NT2/D1 (cell line): Measurements from ENCODE around the gene THAP9.
"Not testable (repeated sequence)": the region's sequence is repeated elsewhere in the genome, so short reads cannot be mapped to it uniquely, and the experiment has no call there.

Source experiments
- DNase-seq: peaks from one replicate; pipeline ENCODE4 v3.0.0-alpha.2; 2011; ENCODE audit warnings: low read depth, low spot score
- H3K27me3 ChIP-seq: 2 replicates; pipeline ENCODE4 v1.6.0; 2011; ENCODE audit warnings: mild to moderate bottlenecking; ENCODE audit not compliant: insufficient read length, insufficient read depth
- H3K36me3 ChIP-seq: 2 replicates; pipeline ENCODE4 v1.6.1; 2011; ENCODE audit warnings: mild to moderate bottlenecking, low read length, mixed read lengths; ENCODE audit not compliant: insufficient read depth, insufficient read length
- H3K4me1 ChIP-seq: 2 replicates; pipeline ENCODE4 v1.5.1; 2011; ENCODE audit not compliant: insufficient read depth, insufficient read length
- H3K4me3 ChIP-seq: 2 replicates; pipeline ENCODE4 v1.5.1; 2011; ENCODE audit warnings: low read depth; ENCODE audit not compliant: insufficient read length
- H3K9ac ChIP-seq: 2 replicates; pipeline ENCODE4 v1.6.0; 2011; ENCODE audit warnings: low read depth; ENCODE audit not compliant: insufficient read length
- H3K9me3 ChIP-seq: 2 replicates; pipeline ENCODE4 v1.5.1; 2011; ENCODE audit warnings: mild to moderate bottlenecking, low read length; ENCODE audit not compliant: insufficient read depth
- SUZ12 ChIP-seq: IDR thresholded peaks from 2 replicates; pipeline ENCODE4 v1.6.1; 2011; ENCODE audit not compliant: insufficient read length, insufficient read depth; ENCODE audit errors: extremely low read depth
- YY1 ChIP-seq: IDR thresholded peaks from 2 replicates; pipeline ENCODE4 v1.6.1; 2011; ENCODE audit not compliant: insufficient read length, insufficient read depth
- ZNF274 ChIP-seq: IDR thresholded peaks from 2 replicates; pipeline ENCODE4 v1.6.1; 2011; ENCODE audit warnings: mild to moderate bottlenecking, low read depth, low read length

The THAP9 gene

DNA sequence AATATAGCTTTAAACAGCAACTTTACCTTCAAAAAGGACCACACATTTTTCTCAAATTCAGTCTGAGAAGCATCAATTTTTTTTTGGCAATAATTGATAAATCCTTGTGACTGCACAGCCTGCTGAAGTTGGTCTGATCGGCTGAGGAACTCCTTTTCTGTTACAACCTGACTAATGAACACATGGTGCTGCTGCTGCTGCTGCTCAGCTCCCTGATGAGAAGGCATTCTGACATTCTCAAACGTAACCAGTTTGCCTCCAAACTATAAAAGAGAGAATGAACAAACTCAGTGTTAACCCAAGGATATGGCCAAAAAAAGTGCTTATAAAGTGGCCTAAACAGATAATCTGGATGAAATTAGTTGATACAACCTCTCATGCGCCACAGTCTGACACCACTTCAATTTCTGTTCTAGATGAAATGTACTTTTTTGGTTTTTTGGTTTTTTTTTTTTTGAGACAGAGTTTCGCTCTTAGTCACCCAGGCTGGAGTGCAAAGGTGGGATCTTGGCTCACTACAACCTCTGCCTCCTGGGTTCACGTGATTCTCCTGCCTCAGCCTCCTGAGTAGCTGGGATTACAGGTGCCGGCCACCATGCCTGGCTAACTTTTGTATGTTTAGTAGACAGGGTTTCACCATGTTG is 36.1 kb upstream of the THAP9 start:
- Histone ChIP-seq H3K4me3 (no peak overlapping the region), H3K9me3 (no peaks in the 10 kb centered on the region), H3K4me1 (no peaks in the 10 kb centered on the region), H3K9ac (no peak overlapping the region), H3K27me3 (no peaks in the 10 kb centered on the region), H3K36me3 (peaks cover 72% of the 10 kb centered on the region)
- DNase-seq: no peak
- TF ChIP-seq SUZ12 (no peak), ZNF274 (no peak), YY1 (no peak)

DNA sequence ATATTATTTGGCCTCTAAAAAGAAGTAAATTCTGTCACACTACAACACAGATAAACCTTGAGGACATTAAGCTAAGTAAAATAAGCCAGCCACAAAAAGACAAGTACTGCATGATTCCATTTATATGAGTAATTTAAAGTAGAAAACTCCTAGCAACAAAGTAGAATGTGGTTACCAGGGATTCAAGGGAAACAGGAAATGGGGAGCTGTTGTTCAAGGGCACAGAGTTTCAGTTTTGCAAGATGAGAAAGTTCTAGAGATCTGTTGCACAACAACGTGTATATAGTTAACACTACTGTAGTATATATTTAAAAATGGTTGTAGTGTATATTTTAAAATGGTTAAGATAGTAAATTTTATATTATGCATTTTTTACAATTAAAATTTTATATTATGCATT is 34.9 kb upstream of the THAP9 start:
- Histone ChIP-seq H3K27me3 (no peaks in the 10 kb centered on the region), H3K9ac (no peak overlapping the region), H3K9me3 (no peaks in the 10 kb centered on the region), H3K36me3 (peaks cover 79% of the 10 kb centered on the region), H3K4me3 (no peak overlapping the region), H3K4me1 (no peaks in the 10 kb centered on the region)
- TF ChIP-seq SUZ12 (no peak), YY1 (no peak), ZNF274 (no peak)
- DNase-seq: no peak

DNA sequence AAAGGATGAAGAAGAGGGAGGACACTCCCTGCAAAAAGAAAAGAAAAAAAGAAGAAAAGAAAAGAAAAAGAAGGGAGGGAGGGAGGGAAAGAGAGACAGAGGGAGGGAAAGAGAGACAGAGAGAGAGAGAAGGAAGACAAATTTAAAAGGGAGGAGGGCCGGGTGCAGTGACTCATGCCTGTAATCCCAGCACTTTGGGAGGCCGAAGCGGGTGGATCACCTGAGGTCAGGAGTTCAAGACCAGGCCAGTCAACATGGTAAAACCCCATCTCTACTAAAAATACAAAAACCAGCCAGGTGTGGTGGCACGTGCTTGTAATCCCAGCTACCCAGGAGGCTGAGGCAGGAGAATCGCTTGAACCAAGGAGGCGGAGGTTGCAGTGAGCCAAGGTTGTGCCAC is 34.5 kb upstream of the THAP9 start:
- not testable (repeated sequence) for H3K4me3 ChIP-seq, H3K9ac ChIP-seq, H3K9me3 ChIP-seq, DNase-seq, H3K27me3 ChIP-seq, H3K4me1 ChIP-seq
- H3K36me3 ChIP-seq: peaks cover 81% of the 10 kb centered on the region

DNA sequence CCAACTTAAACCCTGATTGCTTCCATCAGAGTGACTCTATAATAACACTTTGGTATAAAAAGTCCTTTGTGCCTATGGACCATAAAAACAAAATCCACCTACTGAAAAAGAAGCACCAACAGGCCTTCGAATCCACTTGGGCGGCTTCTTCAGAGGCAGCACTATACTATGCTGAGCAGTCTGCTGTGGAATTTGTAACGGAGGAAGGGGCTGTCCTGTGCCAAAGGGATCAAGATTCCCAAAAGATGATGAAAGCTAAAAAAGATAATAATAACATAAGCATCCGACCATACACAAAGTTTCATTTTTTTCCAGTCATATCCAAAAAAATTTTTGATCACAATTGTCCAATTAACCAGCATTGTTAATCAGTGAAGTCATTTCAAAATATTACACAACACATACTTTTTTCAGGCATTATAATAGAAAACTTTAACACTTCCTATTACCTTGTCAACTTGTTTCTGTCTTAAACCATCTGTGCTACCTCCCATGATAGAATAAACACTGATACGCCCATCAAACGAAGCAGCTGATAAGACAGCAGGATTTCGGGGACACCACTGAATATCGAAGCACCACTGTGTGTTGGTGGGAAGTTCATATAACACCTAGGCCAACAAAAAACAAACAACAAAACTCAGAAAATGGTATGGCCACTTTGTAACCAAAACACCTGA is 33.7 kb upstream of the THAP9 start:
- Histone ChIP-seq H3K36me3 (peaks cover 82% of the 10 kb centered on the region), H3K4me1 (no peaks in the 10 kb centered on the region), H3K9me3 (no peaks in the 10 kb centered on the region), H3K4me3 (no peak overlapping the region), H3K27me3 (no peaks in the 10 kb centered on the region), H3K9ac (no peak overlapping the region)
- TF ChIP-seq SUZ12 (no peak), YY1 (no peak), ZNF274 (no peak)
- no peak for DNase-seq

DNA sequence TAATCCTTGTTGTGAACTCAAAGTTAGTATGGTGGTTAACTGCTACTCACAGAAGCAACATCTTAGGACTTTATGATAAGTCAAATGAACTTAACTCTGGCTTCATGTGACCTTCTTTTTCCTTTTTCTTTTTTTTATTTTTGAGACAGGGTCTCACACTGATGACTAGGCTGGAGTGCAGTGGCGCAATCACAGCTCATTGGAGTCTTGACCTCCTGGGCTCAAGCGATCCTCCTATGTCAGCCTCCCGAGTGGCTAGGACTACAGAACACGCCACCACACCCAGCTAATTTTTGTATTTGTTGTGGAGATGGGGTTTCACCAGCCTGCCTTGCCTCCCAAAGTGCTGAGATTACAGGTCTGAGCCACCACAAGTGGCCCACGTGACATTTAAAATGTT is 32.0 kb upstream of the THAP9 start:
- Histone ChIP-seq H3K9me3 (no peaks in the 10 kb centered on the region), H3K9ac (no peak overlapping the region), H3K27me3 (no peaks in the 10 kb centered on the region), H3K36me3 (peaks cover 80% of the 10 kb centered on the region), H3K4me1 (no peaks in the 10 kb centered on the region), H3K4me3 (no peak overlapping the region)
- no peak for TF ChIP-seq ZNF274
- no peak for TF ChIP-seq SUZ12
- TF ChIP-seq YY1: no peak
- no peak for DNase-seq

DNA sequence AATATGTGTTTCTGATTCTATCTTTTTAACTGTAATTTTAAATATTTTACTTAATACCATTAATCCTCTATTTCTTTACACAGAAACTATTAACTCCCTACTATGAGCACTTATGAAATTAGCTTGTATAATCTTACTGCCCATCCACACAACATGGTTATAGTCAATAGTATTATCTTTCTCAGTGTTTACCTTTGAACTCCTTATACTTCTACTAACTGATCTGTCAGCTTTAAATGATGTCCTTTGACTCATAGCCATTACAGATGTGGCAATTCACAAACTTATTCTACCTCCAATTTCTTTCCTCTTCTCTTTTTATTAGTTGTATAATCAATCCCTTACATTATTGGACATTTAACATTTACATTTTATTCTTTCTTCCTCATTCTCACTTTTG is 15.1 kb upstream of the THAP9 start:
- Histone ChIP-seq H3K36me3 (peaks cover 37% of the 10 kb centered on the region), H3K9ac (no peak overlapping the region), H3K9me3 (no peaks in the 10 kb centered on the region), H3K4me3 (no peak overlapping the region), H3K4me1 (no peaks in the 10 kb centered on the region), H3K27me3 (no peaks in the 10 kb centered on the region)
- no peak for DNase-seq
- TF ChIP-seq YY1: no peak
- TF ChIP-seq SUZ12: no peak
- TF ChIP-seq ZNF274: no peak

DNA sequence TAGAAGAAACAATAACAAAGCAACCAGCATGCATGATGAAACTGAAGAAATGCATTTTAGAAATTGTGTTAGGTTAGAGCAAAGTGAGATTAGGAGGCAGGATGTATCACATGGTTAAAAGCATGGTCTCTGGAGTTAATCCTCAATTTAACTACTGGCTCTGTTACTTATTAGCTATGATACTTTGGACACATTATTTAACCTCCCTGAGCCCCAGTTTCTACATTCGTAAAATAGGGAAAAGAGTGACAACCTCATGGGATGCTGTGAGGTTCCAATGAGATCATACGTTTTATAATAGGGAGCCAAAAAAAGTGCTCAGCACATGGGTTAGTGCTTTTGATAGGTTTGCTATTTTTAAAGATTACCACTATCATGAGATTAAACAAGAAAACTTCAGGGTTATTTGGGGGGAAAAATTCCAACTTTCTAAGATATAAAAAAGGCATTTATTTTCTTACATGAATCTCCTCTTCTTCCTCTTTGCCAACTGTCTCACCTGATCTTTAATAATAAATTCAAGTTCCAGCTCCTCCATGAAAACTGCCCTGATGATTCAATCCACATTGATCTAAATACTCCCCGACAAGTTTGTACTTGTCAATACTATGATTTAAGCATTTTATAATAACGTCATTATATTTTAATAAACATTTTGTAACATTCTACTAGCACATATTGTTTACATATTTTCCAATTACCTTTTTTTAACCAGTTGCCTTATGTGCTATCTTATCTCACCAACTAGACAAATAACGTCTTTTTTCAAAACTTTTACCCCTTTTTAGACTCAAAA is 14.2 kb upstream of the THAP9 start:
- H3K36me3 ChIP-seq: peaks cover 30% of the 10 kb centered on the region
- no peak overlapping the region for H3K9ac ChIP-seq
- no peak for DNase-seq
- no peaks in the 10 kb centered on the region for H3K27me3 ChIP-seq
- H3K9me3 ChIP-seq: no peaks in the 10 kb centered on the region
- H3K4me3 ChIP-seq: no peak overlapping the region
- no peaks in the 10 kb centered on the region for H3K4me1 ChIP-seq
- TF ChIP-seq SUZ12 (no peak), YY1 (no peak), ZNF274 (no peak)
